ENCODE data around the gene SGMS1.

- TF ChIP-seq YY1 (IDR thresholded peaks at IDR 0.05; ENCODE audit: insufficient read depth, insufficient read length) (no peak), ZNF274 (IDR thresholded peaks at IDR 0.05; ENCODE audit: low read depth, low read length) (no peak), SUZ12 (IDR thresholded peaks at IDR 0.05; ENCODE audit: extremely low read depth, insufficient read depth, insufficient read length) (no peak)
Observed at GRCh38 chr10:50286996-50287803, 336.6 kb downstream of the SGMS1 start.

Measured in NT2/D1 (cell line).